Measurements from ENCODE around the gene EXOC3L1.
A peak's percentile ranks its signal among the peaks of the same experiment; 100 is the strongest.

EXOC3L1 gene

DNA sequence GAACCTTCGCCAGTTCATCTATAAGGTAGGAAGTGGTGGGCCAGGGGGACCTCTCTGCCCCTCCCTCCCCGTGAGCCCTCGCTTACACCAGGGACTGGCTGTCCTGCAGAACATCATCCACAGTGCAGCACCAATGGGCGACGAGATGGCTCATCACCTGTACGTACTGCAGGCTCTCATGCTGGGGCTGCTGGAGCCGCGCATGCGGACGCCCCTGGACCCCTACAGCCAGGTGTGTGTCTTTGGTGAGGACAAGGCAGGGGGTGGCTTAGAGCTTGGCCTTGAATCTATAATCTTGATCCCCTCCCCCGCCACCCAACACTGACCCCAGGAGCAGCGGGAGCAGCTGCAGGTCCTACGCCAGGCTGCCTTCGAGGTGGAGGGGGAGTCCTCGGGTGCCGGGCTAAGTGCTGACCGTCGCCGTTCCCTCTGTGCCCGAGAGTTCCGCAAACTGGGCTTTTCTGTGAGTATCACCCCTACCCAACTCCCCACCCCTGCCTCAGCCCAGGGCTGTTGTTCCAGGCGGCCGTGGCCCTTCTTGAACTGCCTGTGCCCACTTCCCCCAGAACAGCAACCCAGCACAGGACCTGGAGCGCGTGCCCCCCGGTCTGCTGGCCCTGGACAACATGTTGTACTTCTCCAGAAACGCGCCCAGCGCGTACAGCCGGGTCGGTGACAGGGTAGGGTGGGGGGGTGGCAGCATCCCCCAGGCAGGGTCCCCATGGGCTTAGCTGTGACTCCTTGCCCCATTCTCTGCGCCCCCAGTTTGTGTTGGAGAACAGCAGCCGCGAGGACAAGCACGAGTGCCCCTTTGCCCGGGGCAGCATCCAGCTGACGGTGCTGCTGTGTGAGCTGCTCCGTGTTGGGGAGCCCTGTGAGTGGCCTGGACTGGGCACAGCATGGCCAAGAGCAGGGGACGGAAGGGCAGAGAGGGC, 11.7 kb upstream of the EXOC3L1 start:
- Histone ChIP-seq H4K8ac (ENCODE audit: low read depth, low read length) (no peak overlapping the region), H3K79me2 (ENCODE audit: control insufficient read depth, insufficient read depth, low read length) (no peaks in the 10 kb centered on the region), H2BK120ac (ENCODE audit: low read depth, low read length) (no peak overlapping the region), H4K5ac (ENCODE audit: low read length) (no peak overlapping the region), H3K4me1 (ENCODE audit: control insufficient read depth, low read depth, low read length) (no peaks in the 10 kb centered on the region), H2BK5ac (ENCODE audit: low read length) (no peak overlapping the region), H2BK15ac (replicated peaks; ENCODE audit: low read depth) (no peak overlapping the region), H3K4me3 (ENCODE audit: low read length) (no peak overlapping the region), H3K4me2 (ENCODE audit: low read length) (no peak overlapping the region), H3K4ac (ENCODE audit: low read depth, low read length) (no peak overlapping the region), H3K36me3 (ENCODE audit: control insufficient read depth, insufficient read depth, low read length) (peaks cover 9% of the 10 kb centered on the region), H3K27me3 (ENCODE audit: insufficient read depth, low read length, poor library complexity) (no peaks in the 10 kb centered on the region), H3K9ac (ENCODE audit: low read length) (no peak overlapping the region), H3K23ac (ENCODE audit: low read length) (no peak overlapping the region), H3K18ac (ENCODE audit: low read length) (no peak overlapping the region), H2AK5ac (ENCODE audit: low read length) (no peak overlapping the region), H3K79me1 (ENCODE audit: low read length) (no peaks in the 10 kb centered on the region), H3K27ac (ENCODE audit: low read depth, low read length) (no peak overlapping the region), H3K56ac (ENCODE audit: low read length) (no peak overlapping the region)
- DNase-seq = no peak
- WGBS (ENCODE audit: extremely low coverage, insufficient coverage, low lambda C conversion rate) = no CpG with 5 or more reads among the region's 40 CpGs

DNA sequence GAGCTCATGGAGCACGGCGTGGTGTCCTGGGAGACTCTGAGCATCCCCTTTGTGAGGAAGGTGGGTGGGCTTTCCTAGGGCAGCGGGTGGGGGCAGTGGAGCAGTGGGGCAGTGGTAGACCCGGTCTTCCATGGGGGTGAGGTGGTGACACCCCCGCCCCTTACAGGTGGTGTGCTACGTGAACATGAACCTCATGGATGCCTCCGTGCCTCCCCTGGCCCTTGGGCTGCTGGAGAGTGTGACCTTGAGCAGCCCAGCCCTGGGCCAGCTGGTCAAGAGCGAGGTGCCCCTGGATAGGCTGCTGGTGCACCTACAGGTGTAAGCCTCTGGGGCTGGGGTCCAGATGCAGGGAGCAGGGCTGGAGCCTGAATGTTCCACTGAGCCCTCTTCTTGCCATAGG, 10.6 kb upstream of the EXOC3L1 start:
- H3K27me3 ChIP-seq (ENCODE audit: insufficient read depth, low read length, poor library complexity) = no peaks in the 10 kb centered on the region
- H3K18ac ChIP-seq (ENCODE audit: low read length) = no peak overlapping the region
- no peak overlapping the region for H2BK5ac ChIP-seq (ENCODE audit: low read length)
- no peaks in the 10 kb centered on the region for H3K79me2 ChIP-seq (ENCODE audit: control insufficient read depth, insufficient read depth, low read length)
- H2BK120ac ChIP-seq (ENCODE audit: low read depth, low read length) = no peak overlapping the region
- H3K4ac ChIP-seq (ENCODE audit: low read depth, low read length) = no peak overlapping the region
- no peak overlapping the region for H3K4me3 ChIP-seq (ENCODE audit: low read length)
- H3K79me1 ChIP-seq (ENCODE audit: low read length) = no peaks in the 10 kb centered on the region
- no peak for DNase-seq
- no CpG with 5 or more reads among the region's 8 CpGs for WGBS (ENCODE audit: extremely low coverage, insufficient coverage, low lambda C conversion rate)
- no peak overlapping the region for H3K27ac ChIP-seq (ENCODE audit: low read depth, low read length)
- no peak overlapping the region for H3K9ac ChIP-seq (ENCODE audit: low read length)
- no peak overlapping the region for H4K8ac ChIP-seq (ENCODE audit: low read depth, low read length)
- H2AK5ac ChIP-seq (ENCODE audit: low read length) = no peak overlapping the region
- no peak overlapping the region for H3K23ac ChIP-seq (ENCODE audit: low read length)
- peak overlapping the region; percentile 30 for H3K56ac ChIP-seq (ENCODE audit: low read length)
- H3K36me3 ChIP-seq (ENCODE audit: control insufficient read depth, insufficient read depth, low read length) = peaks cover 19% of the 10 kb centered on the region
- H2BK15ac ChIP-seq (replicated peaks; ENCODE audit: low read depth) = no peak overlapping the region
- H4K5ac ChIP-seq (ENCODE audit: low read length) = no peak overlapping the region
- H3K4me1 ChIP-seq (ENCODE audit: control insufficient read depth, low read depth, low read length) = no peaks in the 10 kb centered on the region
- H3K4me2 ChIP-seq (ENCODE audit: low read length) = no peak overlapping the region

- H3K27me3 ChIP-seq (ENCODE audit: insufficient read depth, low read length, poor library complexity) = no peaks in the 10 kb centered on the region
- no peak overlapping the region for H2BK5ac ChIP-seq (ENCODE audit: low read length)
- no peak overlapping the region for H2BK15ac ChIP-seq (replicated peaks; ENCODE audit: low read depth)
- no peak overlapping the region for H3K23ac ChIP-seq (ENCODE audit: low read length)
- H3K4me2 ChIP-seq (ENCODE audit: low read length) = peak overlapping the region; percentile 53
- no peak overlapping the region for H4K8ac ChIP-seq (ENCODE audit: low read depth, low read length)
- H3K79me2 ChIP-seq (ENCODE audit: control insufficient read depth, insufficient read depth, low read length) = no peaks in the 10 kb centered on the region
- peak overlapping the region; percentile 42 for H3K4me3 ChIP-seq (ENCODE audit: low read length)
- H2BK120ac ChIP-seq (ENCODE audit: low read depth, low read length) = no peak overlapping the region
- no peak overlapping the region for H3K18ac ChIP-seq (ENCODE audit: low read length)
- no peak overlapping the region for H3K4ac ChIP-seq (ENCODE audit: low read depth, low read length)
- H4K5ac ChIP-seq (ENCODE audit: low read length) = no peak overlapping the region
- H3K4me1 ChIP-seq (ENCODE audit: control insufficient read depth, low read depth, low read length) = no peaks in the 10 kb centered on the region
- H3K79me1 ChIP-seq (ENCODE audit: low read length) = peaks cover under 1% of the 10 kb centered on the region
- peak overlapping the region; percentile 62 for H3K9ac ChIP-seq (ENCODE audit: low read length)
- H2AK5ac ChIP-seq (ENCODE audit: low read length) = no peak overlapping the region
- peak; percentile 61 for DNase-seq
- H3K56ac ChIP-seq (ENCODE audit: low read length) = peak overlapping the region; percentile 81
- H3K27ac ChIP-seq (ENCODE audit: low read depth, low read length) = no peak overlapping the region
- peaks cover 23% of the 10 kb centered on the region for H3K36me3 ChIP-seq (ENCODE audit: control insufficient read depth, insufficient read depth, low read length)
- no CpG with 5 or more reads among the region's 22 CpGs for WGBS (ENCODE audit: extremely low coverage, insufficient coverage, low lambda C conversion rate)
These were observed 9.9 kb upstream of the EXOC3L1 start for GRCh38 chr16:67199808-67200198.

DNA sequence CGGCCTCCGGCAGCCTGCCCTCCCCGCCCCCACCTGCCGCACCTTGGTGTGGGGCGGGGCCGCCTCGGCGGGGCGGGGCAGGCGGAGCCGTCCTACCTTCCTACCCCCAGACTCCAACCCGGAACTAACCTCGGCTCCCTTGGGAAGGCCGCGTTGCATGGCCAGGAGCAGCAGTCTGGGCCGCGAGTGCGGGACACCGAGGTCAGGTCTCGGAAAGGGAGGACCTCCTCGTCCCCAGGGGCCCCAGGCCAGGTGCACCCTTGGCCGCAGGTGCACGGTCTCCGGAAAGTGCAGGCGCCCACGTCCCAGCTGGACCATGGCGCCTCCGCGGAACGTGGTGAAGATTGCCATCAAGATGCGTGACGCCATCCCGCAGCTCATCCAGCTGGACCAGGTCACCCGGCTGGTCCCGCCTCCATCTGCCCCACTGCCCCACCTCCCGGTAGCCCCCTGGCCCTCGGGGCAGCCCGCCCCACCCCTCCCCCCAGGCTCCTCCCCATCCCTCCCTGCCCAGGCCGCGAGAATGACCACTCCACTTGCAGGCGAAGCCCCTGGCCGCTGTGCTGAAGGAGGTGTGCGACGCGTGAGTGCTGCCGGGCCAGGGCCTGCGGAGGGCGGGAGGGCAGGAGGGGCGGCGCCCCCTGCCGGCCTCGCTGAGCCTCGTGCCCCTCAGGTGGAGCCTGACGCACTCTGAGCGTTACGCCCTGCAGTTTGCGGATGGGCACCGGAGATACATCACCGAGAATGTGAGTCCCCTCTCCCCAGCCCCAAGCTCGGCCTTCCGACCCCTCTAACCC, 9.3 kb upstream of the EXOC3L1 start, which contains the start of gene ELMO3:
Gene ELMO3, plus strand, starts transcription at position 121 of the 797 bp plus-strand sequence. Its CDS starts 196 bp downstream, at position 317.
- Histone ChIP-seq H3K79me2 (ENCODE audit: control insufficient read depth, insufficient read depth, low read length) (peaks cover 3% of the 10 kb centered on the region), H3K4ac (ENCODE audit: low read depth, low read length) (no peak within 1 kb of the TSS), H4K5ac (ENCODE audit: low read length) (no peak within 1 kb of the TSS), H3K36me3 (ENCODE audit: control insufficient read depth, insufficient read depth, low read length) (peaks cover 27% of the 10 kb centered on the region), H3K18ac (ENCODE audit: low read length) (no peak within 1 kb of the TSS), H3K27me3 (ENCODE audit: insufficient read depth, low read length, poor library complexity) (no peaks in the 10 kb centered on the region), H2BK5ac (ENCODE audit: low read length) (no peak within 1 kb of the TSS), H2BK120ac (ENCODE audit: low read depth, low read length) (no peak within 1 kb of the TSS), H4K8ac (ENCODE audit: low read depth, low read length) (no peak within 1 kb of the TSS), H3K4me3 (ENCODE audit: low read length) (peak within 1 kb of the TSS; percentile 47), H3K56ac (ENCODE audit: low read length) (peak within 1 kb of the TSS; percentile 81), H3K79me1 (ENCODE audit: low read length) (peaks cover 4% of the 10 kb centered on the region), H2BK15ac (replicated peaks; ENCODE audit: low read depth) (no peak within 1 kb of the TSS), H3K27ac (ENCODE audit: low read depth, low read length) (no peak within 1 kb of the TSS), H3K23ac (ENCODE audit: low read length) (no peak within 1 kb of the TSS), H3K4me2 (ENCODE audit: low read length) (peak within 1 kb of the TSS; percentile 76), H3K9ac (ENCODE audit: low read length) (peak within 1 kb of the TSS; percentile 72), H3K4me1 (ENCODE audit: control insufficient read depth, low read depth, low read length) (no peaks in the 10 kb centered on the region), H2AK5ac (ENCODE audit: low read length) (no peak within 1 kb of the TSS)
- WGBS (ENCODE audit: extremely low coverage, insufficient coverage, low lambda C conversion rate) = no CpG with 5 or more reads among the region's 61 CpGs
- peak; percentile 90 for DNase-seq

DNA sequence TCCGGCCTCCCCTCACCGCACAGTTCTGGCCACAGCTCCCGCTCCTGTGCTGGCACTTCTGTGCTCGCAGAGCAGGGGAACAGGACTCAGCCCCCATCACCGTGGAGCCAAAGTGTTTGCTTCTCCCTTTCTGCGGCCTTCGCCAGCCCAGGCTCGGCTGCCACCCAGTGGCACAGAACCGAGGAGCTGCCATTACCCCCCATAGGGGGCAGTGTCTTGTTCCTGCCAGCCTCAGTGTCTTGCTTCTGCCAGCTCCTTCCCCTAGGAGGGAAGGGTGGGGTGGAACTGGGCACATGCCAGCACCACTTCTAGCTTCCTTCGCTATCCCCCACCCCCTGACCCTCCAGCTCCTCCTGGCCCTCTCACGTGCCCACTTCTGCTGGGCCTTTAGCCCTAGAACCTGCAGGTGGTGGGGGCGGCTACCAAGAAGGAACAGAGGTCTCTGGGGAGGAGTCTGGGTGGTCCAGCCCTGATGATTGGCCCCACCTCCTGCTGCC, 8.3 kb upstream of the EXOC3L1 start:
- Histone ChIP-seq H3K4ac (ENCODE audit: low read depth, low read length) (no peak overlapping the region), H3K27ac (ENCODE audit: low read depth, low read length) (no peak overlapping the region), H3K79me1 (ENCODE audit: low read length) (peaks cover 11% of the 10 kb centered on the region), H3K27me3 (ENCODE audit: insufficient read depth, low read length, poor library complexity) (no peaks in the 10 kb centered on the region), H3K79me2 (ENCODE audit: control insufficient read depth, insufficient read depth, low read length) (peaks cover 12% of the 10 kb centered on the region), H3K4me2 (ENCODE audit: low read length) (no peak overlapping the region), H3K9ac (ENCODE audit: low read length) (no peak overlapping the region), H3K4me3 (ENCODE audit: low read length) (no peak overlapping the region), H2BK120ac (ENCODE audit: low read depth, low read length) (no peak overlapping the region), H2AK5ac (ENCODE audit: low read length) (no peak overlapping the region), H3K4me1 (ENCODE audit: control insufficient read depth, low read depth, low read length) (peaks cover under 1% of the 10 kb centered on the region), H2BK5ac (ENCODE audit: low read length) (no peak overlapping the region), H3K56ac (ENCODE audit: low read length) (no peak overlapping the region), H4K5ac (ENCODE audit: low read length) (no peak overlapping the region), H3K18ac (ENCODE audit: low read length) (no peak overlapping the region), H3K36me3 (ENCODE audit: control insufficient read depth, insufficient read depth, low read length) (peaks cover 27% of the 10 kb centered on the region), H4K8ac (ENCODE audit: low read depth, low read length) (no peak overlapping the region), H3K23ac (ENCODE audit: low read length) (no peak overlapping the region), H2BK15ac (replicated peaks; ENCODE audit: low read depth) (no peak overlapping the region)
- WGBS (ENCODE audit: extremely low coverage, insufficient coverage, low lambda C conversion rate) = no CpG with 5 or more reads among the region's 12 CpGs
- DNase-seq = peak; percentile 63

Data from mesendoderm (in vitro differentiated cells).